Panc1 (cell line): ENCODE data around the gene KXD1.

Source experiments
- CTCF ChIP-seq: fragments of 450-650 bp; IDR thresholded peaks from 2 replicates; pipeline ENCODE4 v1.5.1; 2017; ENCODE audit warnings: mild to moderate bottlenecking
- POLR2AphosphoS5 ChIP-seq: IDR thresholded peaks from 2 replicates; pipeline ENCODE4 v1.6.1; 2012; ENCODE audit warnings: mild to moderate bottlenecking, low read depth, low read length, moderate library complexity
- REST ChIP-seq, 2 experiments: IDR thresholded peaks; 2 replicates each; pipeline ENCODE4 v1.6.1; 2011 to 2012; ENCODE audit warnings: low read depth in 2 of 2, control low read depth in 1 of 2, low read length in 1 of 2, mild to moderate bottlenecking in 1 of 2, moderate library complexity in 1 of 2; ENCODE audit not compliant: insufficient read depth in 1 of 2
- SIN3A ChIP-seq: IDR thresholded peaks from 2 replicates; pipeline ENCODE4 v1.6.1; 2012; ENCODE audit warnings: low read depth, mild to moderate bottlenecking, low read length, moderate library complexity, borderline replicate concordance; ENCODE audit not compliant: insufficient read depth
- TCF7L2 ChIP-seq: IDR thresholded peaks from 2 replicates; pipeline ENCODE4 v1.6.1; 2011; ENCODE audit warnings: mild to moderate bottlenecking, low read depth, low read length, inconsistent platforms

DNA sequence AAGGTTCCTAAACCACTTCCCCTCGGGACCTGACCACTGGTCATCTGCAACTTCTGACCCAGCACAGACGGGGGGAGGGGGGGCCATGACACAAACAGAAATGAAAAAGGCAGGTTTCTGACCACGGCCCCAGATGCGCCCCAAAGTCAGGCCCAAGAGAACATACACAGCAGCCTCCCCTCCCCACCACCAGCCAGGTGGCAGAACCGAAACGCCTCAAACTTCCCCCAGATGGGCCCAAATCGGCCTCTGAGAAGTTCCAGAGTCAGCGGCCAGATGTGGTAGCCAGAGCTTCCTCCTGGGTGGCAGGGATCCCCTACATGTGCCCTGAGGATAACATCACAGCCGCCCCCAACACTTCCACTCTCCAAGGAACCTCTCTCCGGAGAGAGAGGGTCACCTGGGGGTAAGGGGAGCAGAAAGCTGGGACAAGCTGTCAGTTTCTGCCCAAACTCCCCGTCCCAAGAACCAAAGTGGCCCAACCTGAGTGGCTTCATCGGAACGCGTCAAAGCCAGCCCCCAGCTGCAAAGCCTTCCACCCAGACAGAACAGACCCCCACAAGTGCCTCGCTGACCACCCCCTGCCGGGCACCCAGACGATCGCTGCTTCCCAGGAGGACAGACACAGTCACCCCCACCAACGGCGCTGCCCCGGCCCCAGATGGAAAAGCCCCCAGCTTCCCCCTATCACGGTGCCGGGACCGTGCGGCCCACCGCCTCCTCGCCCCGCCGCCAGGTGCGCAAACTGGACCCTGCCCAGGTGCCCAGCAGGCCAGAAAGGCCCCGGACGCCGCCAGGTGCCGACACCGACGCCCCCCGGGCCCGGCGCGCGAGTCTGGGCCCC lies 36.6 kb upstream of the KXD1 start:
- TF ChIP-seq SIN3A: no peak
- no peak for TF ChIP-seq CTCF
- no peak for TF ChIP-seq POLR2AphosphoS5
- no peak for TF ChIP-seq REST (IDR thresholded peaks at IDR 0.05; ENCODE audit: insufficient read depth in 1 of 2, low read depth in 2 of 2, low read length in 1 of 2)
- TF ChIP-seq TCF7L2: no peak
